WI38 (cell line): ENCODE measurements around the gene ZDHHC24.

Experiments used
- H3K4me3 ChIP-seq: 2 replicates; pipeline ENCODE4 v1.5.1; 2011; ENCODE audit warnings: low read depth, mild to moderate bottlenecking, control low read depth, low read length
- CTCF ChIP-seq: IDR thresholded peaks from 2 replicates; pipeline ENCODE4 v1.5.1; 2012; ENCODE audit warnings: low read depth, mild to moderate bottlenecking, control low read depth, low read length

ZDHHC24 gene

GRCh38 chr11:66563832-66564231 is 18.0 kb upstream of the ZDHHC24 start:
- no peak for TF ChIP-seq CTCF
- no peak overlapping the region for H3K4me3 ChIP-seq

- no peak overlapping the region for H3K4me3 ChIP-seq
- TF ChIP-seq CTCF, result no peak
Observed at GRCh38 chr11:66562907-66563583, 17.2 kb upstream of the ZDHHC24 start.

- no peak overlapping the region for H3K4me3 ChIP-seq
- no peak for TF ChIP-seq CTCF
Observed at GRCh38 chr11:66562275-66562674, 16.4 kb upstream of the ZDHHC24 start.

- TF ChIP-seq CTCF, result no peak
- no peak overlapping the region for H3K4me3 ChIP-seq
Observed at GRCh38 chr11:66561975-66562248, 16.1 kb upstream of the ZDHHC24 start.

GRCh38 chr11:66561178-66561974 is 15.5 kb upstream of the ZDHHC24 start:
- TF ChIP-seq CTCF, result no peak
- no peak overlapping the region for H3K4me3 ChIP-seq

GRCh38 chr11:66559866-66560676 is 14.2 kb upstream of the ZDHHC24 start:
- no peak for TF ChIP-seq CTCF

More at GRCh38 chr11:66559866-66560676, 14.2 kb upstream of the ZDHHC24 start:
- no peak overlapping the region for H3K4me3 ChIP-seq
